ENCODE results near the gene MARCKS. TPM values are rescaled to one million over a fixed set of nuclear protein-coding genes. Genes with fewer than 3 reads are reported as not detected.

The MARCKS gene
- total RNA-seq, 4 donors from 2014 or later = 64.2 to 118 (median 90.5) TPM

DNA sequence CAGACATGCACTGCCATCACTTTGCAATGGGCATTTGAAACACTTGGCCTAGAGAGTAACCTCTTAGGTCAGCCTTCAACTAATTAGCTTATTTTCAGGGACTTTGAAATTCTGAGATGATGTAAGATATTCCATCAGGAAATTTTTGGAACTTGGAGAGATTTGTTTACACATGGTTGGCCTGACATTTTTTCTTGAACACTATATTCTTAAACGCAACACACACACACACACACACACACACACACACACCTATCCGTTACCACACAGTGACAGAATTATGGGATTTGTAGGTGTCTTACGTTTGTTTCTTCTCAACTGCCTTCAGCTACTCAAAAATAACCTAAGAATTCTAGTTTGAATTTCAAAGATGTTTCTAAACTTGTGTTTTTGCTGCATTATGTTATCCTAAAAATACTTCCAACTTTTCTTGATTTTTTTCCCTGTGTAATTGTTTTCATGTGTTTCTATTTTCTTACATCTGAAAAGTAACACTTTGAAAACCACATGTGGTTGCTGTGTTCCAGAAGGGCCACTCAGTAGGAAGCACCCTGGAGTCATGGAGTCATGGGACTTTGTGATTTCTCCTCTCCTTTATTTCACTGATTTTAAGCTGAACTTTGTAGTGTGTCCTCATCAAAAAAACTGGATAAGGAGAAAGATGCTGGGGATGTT is 31.9 kb downstream of the MARCKS start:
- Histone ChIP-seq H3K27ac (no peak overlapping the region), H3K4me1 (peaks cover 0 to 5% (median 0%) of the 10 kb centered on the region in 4 donors), H3K36me3 (no peaks in the 10 kb centered on the region), H3K4me3 (no peak overlapping the region), H3K9me3 (peaks cover 0 to 6% of the 10 kb centered on the region in 2 donors), H3K27me3 (no peaks in the 10 kb centered on the region)
- TF ChIP-seq, protein P1, sequence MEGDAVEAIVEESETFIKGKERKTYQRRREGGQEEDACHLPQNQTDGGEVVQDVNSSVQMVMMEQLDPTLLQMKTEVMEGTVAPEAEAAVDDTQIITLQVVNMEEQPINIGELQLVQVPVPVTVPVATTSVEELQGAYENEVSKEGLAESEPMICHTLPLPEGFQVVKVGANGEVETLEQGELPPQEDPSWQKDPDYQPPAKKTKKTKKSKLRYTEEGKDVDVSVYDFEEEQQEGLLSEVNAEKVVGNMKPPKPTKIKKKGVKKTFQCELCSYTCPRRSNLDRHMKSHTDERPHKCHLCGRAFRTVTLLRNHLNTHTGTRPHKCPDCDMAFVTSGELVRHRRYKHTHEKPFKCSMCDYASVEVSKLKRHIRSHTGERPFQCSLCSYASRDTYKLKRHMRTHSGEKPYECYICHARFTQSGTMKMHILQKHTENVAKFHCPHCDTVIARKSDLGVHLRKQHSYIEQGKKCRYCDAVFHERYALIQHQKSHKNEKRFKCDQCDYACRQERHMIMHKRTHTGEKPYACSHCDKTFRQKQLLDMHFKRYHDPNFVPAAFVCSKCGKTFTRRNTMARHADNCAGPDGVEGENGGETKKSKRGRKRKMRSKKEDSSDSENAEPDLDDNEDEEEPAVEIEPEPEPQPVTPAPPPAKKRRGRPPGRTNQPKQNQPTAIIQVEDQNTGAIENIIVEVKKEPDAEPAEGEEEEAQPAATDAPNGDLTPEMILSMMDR (IDR thresholded peaks at IDR 0.05) = no peak
- TF ChIP-seq POLR2AphosphoS5 (IDR thresholded peaks at IDR 0.05) = no peak
- TF ChIP-seq POLR2A (IDR thresholded peaks at IDR 0.05) = no peak
- TF ChIP-seq EP300 (IDR thresholded peaks at IDR 0.05; ENCODE audit: low read depth) = no peak
- in situ Hi-C loops (cut with MboI; ENCODE audit: low pct_ligation_motif_present in 1 of 4, low pct_unique_long_range_greater_than_20kb in 1 of 4, low sequenced_read_pairs in 3 of 4) (loop anchor here in 1 of 4 donors (25.0 kb wide), 1 partner anchor 577 kb away; no protein-coding TSS in a partner anchor), intact Hi-C loops (cut with DNase I; ENCODE audit: low total_unique reads) (no loop called here)
- WGBS, 2 donors (ENCODE audit: low coverage in 1 of 2) = 89 to 90% methylated on average over 3 of the region's 3 CpGs
- no peak for DNase-seq

DNA sequence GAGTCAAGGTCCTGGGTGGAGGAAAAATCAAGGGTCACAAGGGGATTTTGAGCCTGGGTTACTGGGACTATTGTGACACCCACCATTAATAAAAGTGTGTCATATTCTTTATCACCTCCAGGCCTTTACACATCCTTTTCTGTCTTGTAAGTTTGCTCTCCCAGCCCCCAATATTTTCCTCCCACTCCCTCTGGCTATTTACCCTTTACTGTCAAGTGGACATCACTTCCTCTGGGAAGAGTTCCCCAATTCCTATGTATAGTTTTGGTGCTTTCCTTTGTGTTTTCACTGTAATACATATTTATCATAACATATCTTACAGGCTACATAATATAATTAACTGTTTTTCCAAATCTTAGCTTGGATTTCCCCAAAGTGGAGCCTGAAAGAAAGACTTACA is 36.3 kb downstream of the MARCKS start:
- TF ChIP-seq EP300 (IDR thresholded peaks at IDR 0.05; ENCODE audit: low read depth) (no peak), POLR2AphosphoS5 (IDR thresholded peaks at IDR 0.05) (no peak), POLR2A (IDR thresholded peaks at IDR 0.05) (no peak)
- TF ChIP-seq, protein P1 (IDR thresholded peaks at IDR 0.05) = no peak
- DNase-seq = no peak
- H3K27me3 ChIP-seq = no peaks in the 10 kb centered on the region
- H3K27ac ChIP-seq = no peak overlapping the region
- in situ Hi-C loops (cut with MboI; ENCODE audit: low pct_ligation_motif_present in 1 of 4, low pct_unique_long_range_greater_than_20kb in 1 of 4, low sequenced_read_pairs in 3 of 4) (loop anchor here in 1 of 4 donors (25.0 kb wide), 1 partner anchor 581 kb away; no protein-coding TSS in a partner anchor), intact Hi-C loops (cut with DNase I; ENCODE audit: low total_unique reads) (no loop called here)
- peaks cover 0 to 6% of the 10 kb centered on the region in 2 donors for H3K9me3 ChIP-seq
- no peaks in the 10 kb centered on the region for H3K4me1 ChIP-seq
- no peak overlapping the region for H3K4me3 ChIP-seq
- no peaks in the 10 kb centered on the region for H3K36me3 ChIP-seq

DNA sequence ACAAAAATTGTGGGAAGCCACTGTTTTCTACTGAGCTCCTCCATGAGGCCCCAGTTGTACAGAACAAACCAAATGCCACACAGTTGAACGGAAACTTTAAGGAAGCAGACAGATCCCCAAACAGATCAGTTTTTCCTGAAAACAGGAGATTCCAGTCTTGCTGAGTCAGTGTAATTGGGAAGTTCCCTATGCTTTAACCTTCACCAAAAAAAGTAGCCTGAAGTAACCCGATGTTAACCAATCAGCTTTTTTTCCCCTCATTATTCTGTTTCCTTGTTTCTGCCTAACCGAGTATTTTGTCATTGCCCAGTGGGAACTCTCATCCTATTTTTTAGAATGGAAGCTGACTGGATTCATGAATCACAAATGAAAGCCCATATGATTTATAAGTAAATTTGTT is 36.7 kb downstream of the MARCKS start:
- in situ Hi-C loops (cut with MboI; ENCODE audit: low pct_ligation_motif_present in 1 of 4, low pct_unique_long_range_greater_than_20kb in 1 of 4, low sequenced_read_pairs in 3 of 4) = loop anchor here in 1 of 4 donors (25.0 kb wide), 1 partner anchor 582 kb away; no protein-coding TSS in a partner anchor
- Histone ChIP-seq H3K36me3 (no peaks in the 10 kb centered on the region), H3K27ac (no peak overlapping the region), H3K27me3 (no peaks in the 10 kb centered on the region), H3K4me3 (no peak overlapping the region), H3K9me3 (peaks cover 0 to 6% of the 10 kb centered on the region in 2 donors), H3K4me1 (no peaks in the 10 kb centered on the region)
- DNase-seq = no peak
- intact Hi-C loops (cut with DNase I; ENCODE audit: low total_unique reads) = no loop called here
- 78 to 85% methylated on average over 3 of the region's 3 CpGs for WGBS, 2 donors (ENCODE audit: low coverage in 1 of 2)
- TF ChIP-seq, protein P1 (IDR thresholded peaks at IDR 0.05) = no peak
- TF ChIP-seq EP300 (IDR thresholded peaks at IDR 0.05; ENCODE audit: low read depth) (no peak), POLR2A (IDR thresholded peaks at IDR 0.05) (no peak), POLR2AphosphoS5 (IDR thresholded peaks at IDR 0.05) (no peak)

DNA sequence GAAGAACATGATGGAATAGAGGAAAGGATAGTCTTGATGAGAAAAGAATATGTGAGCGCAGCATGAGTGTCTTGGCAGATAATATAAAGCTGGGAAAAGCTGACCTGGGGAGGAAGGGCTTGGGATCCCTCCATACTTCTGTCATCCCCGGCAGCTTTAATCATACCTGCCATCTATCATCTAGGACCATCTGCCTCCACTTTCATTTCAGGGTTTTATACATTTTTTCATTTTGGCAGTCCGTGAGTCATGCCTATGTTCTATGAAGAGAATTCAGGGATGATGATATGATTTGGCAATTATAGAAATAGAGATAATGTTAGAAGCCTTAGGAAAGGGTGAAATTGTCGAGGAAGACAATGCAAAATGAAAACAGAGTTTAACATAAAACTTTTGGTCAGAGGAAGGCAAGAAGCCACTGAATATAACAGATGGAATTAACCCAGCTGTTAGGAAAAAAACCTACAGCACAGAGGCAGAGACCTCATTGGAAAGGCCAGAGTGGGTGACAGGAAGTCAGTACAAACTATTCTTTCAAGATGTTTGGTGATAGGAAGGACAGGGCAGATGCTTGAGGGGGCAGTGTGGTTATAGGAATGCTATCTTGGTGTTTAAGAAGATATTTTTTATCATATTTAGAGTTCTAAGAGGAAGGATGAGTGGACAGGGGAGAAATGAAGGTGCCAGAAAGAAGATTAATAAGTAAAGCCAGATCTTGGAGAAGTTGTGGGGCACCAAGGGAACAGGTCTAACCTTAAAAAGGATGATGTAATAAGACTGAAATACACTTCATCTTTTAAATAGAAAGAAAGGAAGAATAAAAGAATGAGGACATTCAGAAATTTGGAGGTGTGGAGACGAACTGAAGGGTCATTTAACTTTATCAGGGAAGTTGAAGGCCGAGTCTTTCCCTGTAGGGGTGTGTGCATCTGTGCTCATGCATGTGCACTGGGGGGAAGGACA is 37.8 kb downstream of the MARCKS start:
- 59 to 69% methylated on average over 6 of the region's 6 CpGs for WGBS, 2 donors (ENCODE audit: low coverage in 1 of 2)
- Histone ChIP-seq H3K9me3 (peaks cover 0 to 6% of the 10 kb centered on the region in 2 donors), H3K36me3 (no peaks in the 10 kb centered on the region), H3K4me3 (no peak overlapping the region), H3K27ac (no peak overlapping the region), H3K4me1 (no peaks in the 10 kb centered on the region), H3K27me3 (no peaks in the 10 kb centered on the region)
- no peak for DNase-seq
- in situ Hi-C loops (cut with MboI; ENCODE audit: low pct_ligation_motif_present in 1 of 4, low pct_unique_long_range_greater_than_20kb in 1 of 4, low sequenced_read_pairs in 3 of 4) (loop anchor here in 1 of 4 donors (25.0 kb wide), 1 partner anchor 583 kb away; no protein-coding TSS in a partner anchor), intact Hi-C loops (cut with DNase I; ENCODE audit: low total_unique reads) (no loop called here)
- TF ChIP-seq, protein P1 (IDR thresholded peaks at IDR 0.05) = no peak
- TF ChIP-seq EP300 (IDR thresholded peaks at IDR 0.05; ENCODE audit: low read depth) (no peak), POLR2AphosphoS5 (IDR thresholded peaks at IDR 0.05) (no peak), POLR2A (IDR thresholded peaks at IDR 0.05) (no peak)

Data from transverse colon (tissue), 4 donors.